ENCODE results near the gene ADAMTS9.

GRCh38 chr3:64490180-64490724 is 197.5 kb downstream of the ADAMTS9 start:
- TF ChIP-seq, protein P1, sequence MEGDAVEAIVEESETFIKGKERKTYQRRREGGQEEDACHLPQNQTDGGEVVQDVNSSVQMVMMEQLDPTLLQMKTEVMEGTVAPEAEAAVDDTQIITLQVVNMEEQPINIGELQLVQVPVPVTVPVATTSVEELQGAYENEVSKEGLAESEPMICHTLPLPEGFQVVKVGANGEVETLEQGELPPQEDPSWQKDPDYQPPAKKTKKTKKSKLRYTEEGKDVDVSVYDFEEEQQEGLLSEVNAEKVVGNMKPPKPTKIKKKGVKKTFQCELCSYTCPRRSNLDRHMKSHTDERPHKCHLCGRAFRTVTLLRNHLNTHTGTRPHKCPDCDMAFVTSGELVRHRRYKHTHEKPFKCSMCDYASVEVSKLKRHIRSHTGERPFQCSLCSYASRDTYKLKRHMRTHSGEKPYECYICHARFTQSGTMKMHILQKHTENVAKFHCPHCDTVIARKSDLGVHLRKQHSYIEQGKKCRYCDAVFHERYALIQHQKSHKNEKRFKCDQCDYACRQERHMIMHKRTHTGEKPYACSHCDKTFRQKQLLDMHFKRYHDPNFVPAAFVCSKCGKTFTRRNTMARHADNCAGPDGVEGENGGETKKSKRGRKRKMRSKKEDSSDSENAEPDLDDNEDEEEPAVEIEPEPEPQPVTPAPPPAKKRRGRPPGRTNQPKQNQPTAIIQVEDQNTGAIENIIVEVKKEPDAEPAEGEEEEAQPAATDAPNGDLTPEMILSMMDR (IDR thresholded peaks at IDR 0.05; ENCODE audit: insufficient read depth, low read length, poor library complexity, severe bottlenecking) = no peak
- TF ChIP-seq EZH2phosphoT487 (conservative IDR thresholded peaks at IDR 0.05; ENCODE audit: low read length) = no peak

Data from SU-DHL-6 (cell line).